Measurements from ENCODE around the gene HOXB5. TPM values are rescaled to one million over a fixed set of nuclear protein-coding genes. Genes with fewer than 3 reads are reported as not detected.
A peak's percentile ranks its signal among the peaks of the same experiment; 100 is the strongest.

HOXB5 gene
- total RNA-seq, 6 experiments from 2014 or later: not detected

GRCh38 chr17:48544349-48545021 is 49.1 kb downstream of the HOXB5 start:
- H3K27me3 Mint-ChIP-seq (ENCODE audit: insufficient read depth): peaks cover 71% of the 10 kb centered on the region
- H3K4me1 Mint-ChIP-seq (ENCODE audit: low read depth): no peaks in the 10 kb centered on the region

GRCh38 chr17:48543854-48544348 is 49.7 kb downstream of the HOXB5 start:
- no peaks in the 10 kb centered on the region for H3K36me3 Mint-ChIP-seq (ENCODE audit: low read depth)
- H3K9me3 Mint-ChIP-seq: no peaks in the 10 kb centered on the region
- no peak overlapping the region for H3K4me3 Mint-ChIP-seq
- DNase-seq: no peak
- H3K4me1 Mint-ChIP-seq (ENCODE audit: low read depth): no peaks in the 10 kb centered on the region
- TF ChIP-seq CTCF (IDR thresholded peaks at IDR 0.05): no peak
- H3K27ac Mint-ChIP-seq: no peak overlapping the region
- H3K27me3 Mint-ChIP-seq (ENCODE audit: insufficient read depth): peaks cover 76% of the 10 kb centered on the region

More at GRCh38 chr17:48544349-48545021, 49.1 kb downstream of the HOXB5 start:
- Mint-ChIP-seq H3K4me3 (no peak overlapping the region), H3K27ac (no peak overlapping the region), H3K9me3 (no peaks in the 10 kb centered on the region), H3K36me3 (ENCODE audit: low read depth) (no peaks in the 10 kb centered on the region)
- no peak for DNase-seq
- no peak for TF ChIP-seq CTCF (IDR thresholded peaks at IDR 0.05)

- no peak for DNase-seq
- peaks cover 72% of the 10 kb centered on the region for H3K27me3 Mint-ChIP-seq (ENCODE audit: insufficient read depth)
- no peak for TF ChIP-seq CTCF (IDR thresholded peaks at IDR 0.05)
- no peaks in the 10 kb centered on the region for H3K9me3 Mint-ChIP-seq
- H3K4me3 Mint-ChIP-seq: 0 out of 2 replicates have a peak overlapping the region, but pooled peaks have one; percentile 34
- no peaks in the 10 kb centered on the region for H3K36me3 Mint-ChIP-seq (ENCODE audit: low read depth)
- H3K4me1 Mint-ChIP-seq (ENCODE audit: low read depth): no peaks in the 10 kb centered on the region
- no peak overlapping the region for H3K27ac Mint-ChIP-seq
These were observed 50.3 kb downstream of the HOXB5 start for GRCh38 chr17:48543107-48543853.

GRCh38 chr17:48542698-48543106 is 50.9 kb downstream of the HOXB5 start:
- Mint-ChIP-seq H3K27me3 (ENCODE audit: insufficient read depth) (peaks cover 68% of the 10 kb centered on the region), H3K36me3 (ENCODE audit: low read depth) (no peaks in the 10 kb centered on the region), H3K9me3 (no peaks in the 10 kb centered on the region), H3K4me3 (no peak overlapping the region), H3K4me1 (ENCODE audit: low read depth) (no peaks in the 10 kb centered on the region), H3K27ac (no peak overlapping the region)
- DNase-seq: no peak
- no peak for TF ChIP-seq CTCF (IDR thresholded peaks at IDR 0.05)

GRCh38 chr17:48542114-48542656 is 51.4 kb downstream of the HOXB5 start:
- H3K36me3 Mint-ChIP-seq (ENCODE audit: low read depth): no peaks in the 10 kb centered on the region
- H3K27me3 Mint-ChIP-seq (ENCODE audit: insufficient read depth): peaks cover 65% of the 10 kb centered on the region
- no peak for DNase-seq
- H3K4me1 Mint-ChIP-seq (ENCODE audit: low read depth): peaks cover 3% of the 10 kb centered on the region; the same call in 1 of the 2 replicates
- no peak overlapping the region for H3K4me3 Mint-ChIP-seq
- H3K9me3 Mint-ChIP-seq: no peaks in the 10 kb centered on the region
- no peak for TF ChIP-seq CTCF (IDR thresholded peaks at IDR 0.05)
- H3K27ac Mint-ChIP-seq: no peak overlapping the region
